OCI-LY3 (cell line): ENCODE measurements around the gene THRA.

ENCODE experiments used
- H2AFZ ChIP-seq: fragments of 200-600, 300-600 bp; shearing (Covaris generic); 2 replicates; pipeline ENCODE4 v1.6.0; 2014; ENCODE audit warnings: antibody characterized with exemption, low read depth, low read length
- H3K27ac ChIP-seq: fragments of 200-600, 300-600 bp; sonication (generic); 2 replicates; pipeline ENCODE4 v1.5.1; 2014; ENCODE audit warnings: mild to moderate bottlenecking, low read length, moderate library complexity, mixed read lengths
- H3K27me3 ChIP-seq: fragments of 200-600, 300-600 bp; sonication (generic); 2 replicates; pipeline ENCODE4 v1.6.1; 2014; ENCODE audit warnings: low read depth, low read length, mixed read lengths
- H3K36me3 ChIP-seq: fragments of 200-600, 300-600 bp; sonication (generic); replicated peaks from 2 replicates; pipeline ENCODE3; 2014; ENCODE audit warnings: low read depth, low read length, mixed read lengths
- H3K4me1 ChIP-seq: fragments of 300-600, 200-600 bp; sonication (generic); 2 replicates; pipeline ENCODE4 v1.6.1; 2014; ENCODE audit warnings: low read length, mixed read lengths
- H3K4me2 ChIP-seq: fragments of 200-600, 300-600 bp; sonication (generic); 2 replicates; pipeline ENCODE4 v1.6.1; 2014; ENCODE audit warnings: low read length, mixed read lengths
- H3K4me3 ChIP-seq: fragments of 300-600, 200-600 bp; sonication (generic); 2 replicates; pipeline ENCODE4 v1.5.1; 2014; ENCODE audit warnings: antibody characterized with exemption, mild to moderate bottlenecking, low read length, moderate library complexity
- H3K79me2 ChIP-seq: fragments of 300-600, 200-600 bp; shearing (Covaris generic); 2 replicates; pipeline ENCODE4 v1.6.1; 2014; ENCODE audit warnings: mild to moderate bottlenecking, low read length, mixed read lengths
- H3K9ac ChIP-seq: fragments of 300-600, 200-600 bp; shearing (Covaris generic); 2 replicates; pipeline ENCODE4 v1.6.0; 2014; ENCODE audit warnings: mild to moderate bottlenecking, low read length, moderate library complexity
- H3K9me3 ChIP-seq: fragments of 200-600, 300-600 bp; shearing (Covaris generic); 2 replicates; pipeline ENCODE4 v1.6.1; 2014; ENCODE audit warnings: low read length, mixed read lengths; ENCODE audit not compliant: insufficient read depth
- H4K20me1 ChIP-seq: fragments of 200-600, 300-600 bp; sonication (generic); 2 replicates; pipeline ENCODE4 v1.6.1; 2016; ENCODE audit warnings: low read length, mixed read lengths; ENCODE audit not compliant: insufficient read depth
- EZH2phosphoT487 ChIP-seq: fragments of 200-600 bp; shearing (Covaris generic); IDR thresholded peaks from 2 replicates; pipeline ENCODE4 v1.6.1; 2018; ENCODE audit warnings: antibody characterized with exemption, mixed run types, low read depth
- TF ChIP-seq, protein P1 (sequence below): fragments of 200-600, 300-600 bp; sonication (generic); IDR thresholded peaks from 2 replicates; pipeline ENCODE4 v1.5.1; 2014; ENCODE audit warnings: antibody characterized with exemption, low read length, low read depth

THRA gene

DNA sequence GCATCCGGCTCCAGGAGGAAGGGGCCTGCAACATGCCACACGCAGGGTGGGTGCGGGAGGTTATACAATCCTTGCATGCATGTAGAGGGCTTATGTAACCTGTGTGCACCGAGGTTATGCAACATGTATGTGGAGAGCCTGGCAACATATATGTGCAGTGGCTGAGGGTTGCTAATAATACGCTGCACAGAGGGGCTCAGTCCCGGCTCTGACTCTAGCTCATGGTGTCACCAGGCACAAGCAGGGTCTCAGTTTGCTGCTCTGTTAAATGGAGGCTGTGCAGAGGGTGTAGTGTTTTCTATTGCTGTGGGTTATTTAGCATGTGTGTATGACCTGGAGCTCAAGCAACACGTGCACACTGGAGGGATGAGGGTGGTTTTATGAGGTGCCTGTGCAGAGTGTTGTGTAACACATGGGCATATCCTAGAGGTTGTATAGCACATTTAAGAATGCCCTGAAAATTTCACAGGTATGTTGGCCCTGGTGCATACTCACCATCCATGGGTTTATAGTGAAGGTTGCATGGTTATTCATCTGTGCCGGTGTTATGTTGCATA lies 13.3 kb downstream of the THRA start:
- Histone ChIP-seq H3K4me1 (peaks cover 11% of the 10 kb centered on the region), H3K79me2 (no peaks in the 10 kb centered on the region), H3K9me3 (no peaks in the 10 kb centered on the region), H3K27me3 (no peaks in the 10 kb centered on the region), H3K36me3 (no peaks in the 10 kb centered on the region), H3K4me3 (no peak overlapping the region), H3K9ac (no peak overlapping the region), H3K4me2 (no peak overlapping the region), H4K20me1 (no peaks in the 10 kb centered on the region), H3K27ac (no peak overlapping the region), H2AFZ (no peak overlapping the region)
- TF ChIP-seq, protein P1, sequence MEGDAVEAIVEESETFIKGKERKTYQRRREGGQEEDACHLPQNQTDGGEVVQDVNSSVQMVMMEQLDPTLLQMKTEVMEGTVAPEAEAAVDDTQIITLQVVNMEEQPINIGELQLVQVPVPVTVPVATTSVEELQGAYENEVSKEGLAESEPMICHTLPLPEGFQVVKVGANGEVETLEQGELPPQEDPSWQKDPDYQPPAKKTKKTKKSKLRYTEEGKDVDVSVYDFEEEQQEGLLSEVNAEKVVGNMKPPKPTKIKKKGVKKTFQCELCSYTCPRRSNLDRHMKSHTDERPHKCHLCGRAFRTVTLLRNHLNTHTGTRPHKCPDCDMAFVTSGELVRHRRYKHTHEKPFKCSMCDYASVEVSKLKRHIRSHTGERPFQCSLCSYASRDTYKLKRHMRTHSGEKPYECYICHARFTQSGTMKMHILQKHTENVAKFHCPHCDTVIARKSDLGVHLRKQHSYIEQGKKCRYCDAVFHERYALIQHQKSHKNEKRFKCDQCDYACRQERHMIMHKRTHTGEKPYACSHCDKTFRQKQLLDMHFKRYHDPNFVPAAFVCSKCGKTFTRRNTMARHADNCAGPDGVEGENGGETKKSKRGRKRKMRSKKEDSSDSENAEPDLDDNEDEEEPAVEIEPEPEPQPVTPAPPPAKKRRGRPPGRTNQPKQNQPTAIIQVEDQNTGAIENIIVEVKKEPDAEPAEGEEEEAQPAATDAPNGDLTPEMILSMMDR = no peak
- TF ChIP-seq EZH2phosphoT487 = no peak

DNA sequence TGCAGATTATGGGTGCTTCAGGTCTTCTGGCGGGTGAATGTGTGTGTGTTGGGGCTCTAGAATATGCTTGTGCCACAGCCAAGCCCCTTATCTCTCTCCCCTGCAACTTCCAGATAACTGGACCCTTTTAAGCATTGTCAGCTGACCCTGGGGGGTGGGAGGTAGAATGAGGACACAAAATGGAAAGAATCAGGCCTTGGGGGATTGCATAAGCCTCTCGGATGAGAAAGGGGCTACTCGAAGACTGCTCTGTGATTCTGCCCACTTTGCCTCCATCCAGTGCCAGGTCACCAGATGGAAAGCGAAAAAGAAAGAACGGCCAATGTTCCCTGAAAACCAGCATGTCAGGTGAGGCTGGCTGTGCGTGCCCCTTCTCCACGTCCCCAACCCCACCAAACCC lies 13.8 kb downstream of the THRA start:
- Histone ChIP-seq H3K9me3 (no peaks in the 10 kb centered on the region), H3K4me2 (no peak overlapping the region), H3K27ac (no peak overlapping the region), H4K20me1 (no peaks in the 10 kb centered on the region), H3K27me3 (no peaks in the 10 kb centered on the region), H2AFZ (no peak overlapping the region), H3K79me2 (no peaks in the 10 kb centered on the region), H3K9ac (no peak overlapping the region), H3K4me1 (peaks cover 11% of the 10 kb centered on the region), H3K36me3 (no peaks in the 10 kb centered on the region), H3K4me3 (no peak overlapping the region)
- TF ChIP-seq, protein P1 = no peak
- no peak for TF ChIP-seq EZH2phosphoT487

DNA sequence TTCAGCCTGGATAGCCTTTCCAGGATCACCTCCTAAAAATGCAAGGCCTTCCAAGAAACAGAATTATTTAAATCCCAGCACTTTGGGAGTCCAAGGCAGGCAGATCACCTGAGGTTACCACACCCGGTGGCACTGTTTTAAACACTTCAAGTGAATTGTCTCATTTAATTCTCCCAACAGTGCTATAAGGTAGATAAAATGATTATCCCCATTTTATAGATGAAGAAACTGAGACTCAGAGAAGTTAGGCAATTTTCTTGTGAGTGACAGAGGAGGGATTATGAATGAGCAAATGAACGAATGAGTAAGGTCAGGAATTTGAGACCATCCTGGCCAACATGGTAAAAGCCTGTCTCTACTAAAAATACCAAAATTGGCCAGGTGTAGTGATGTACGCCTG lies 16.8 kb downstream of the THRA start:
- Histone ChIP-seq H3K9me3 (no peaks in the 10 kb centered on the region), H2AFZ (no peak overlapping the region), H3K36me3 (no peaks in the 10 kb centered on the region), H3K4me2 (no peak overlapping the region), H3K9ac (no peak overlapping the region), H3K27me3 (no peaks in the 10 kb centered on the region), H4K20me1 (no peaks in the 10 kb centered on the region), H3K4me1 (peaks cover 11% of the 10 kb centered on the region), H3K27ac (no peak overlapping the region), H3K4me3 (no peak overlapping the region), H3K79me2 (no peaks in the 10 kb centered on the region)
- TF ChIP-seq EZH2phosphoT487 = no peak
- TF ChIP-seq, protein P1 = no peak

DNA sequence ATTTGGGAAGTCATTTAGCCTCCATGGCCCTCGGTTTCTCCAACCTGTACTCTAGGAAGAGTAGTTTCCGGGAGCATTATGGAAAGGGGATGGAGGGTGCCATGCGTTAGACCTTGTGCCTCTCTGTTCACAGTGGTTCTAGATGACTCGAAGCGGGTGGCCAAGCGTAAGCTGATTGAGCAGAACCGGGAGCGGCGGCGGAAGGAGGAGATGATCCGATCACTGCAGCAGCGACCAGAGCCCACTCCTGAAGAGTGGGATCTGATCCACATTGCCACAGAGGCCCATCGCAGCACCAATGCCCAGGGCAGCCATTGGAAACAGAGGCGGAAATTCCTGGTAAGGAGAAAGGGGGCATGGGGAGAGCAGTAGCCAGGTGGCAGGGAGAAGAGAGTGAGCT lies 21.7 kb downstream of the THRA start:
- Histone ChIP-seq H3K9ac (no peak overlapping the region), H3K79me2 (no peaks in the 10 kb centered on the region), H3K4me2 (no peak overlapping the region), H3K9me3 (no peaks in the 10 kb centered on the region), H3K27ac (no peak overlapping the region), H3K27me3 (no peaks in the 10 kb centered on the region), H3K4me3 (no peak overlapping the region), H3K36me3 (peaks cover 7% of the 10 kb centered on the region), H3K4me1 (0 out of 2 replicates have a peak, but pooled peaks cover 5% of the 10 kb centered on the region), H2AFZ (no peak overlapping the region), H4K20me1 (no peaks in the 10 kb centered on the region)
- TF ChIP-seq, protein P1 = no peak
- TF ChIP-seq EZH2phosphoT487 = no peak
